Neuronal stem cell (in vitro differentiated cells): ENCODE results near the gene NMB.
A peak's percentile ranks its signal among the peaks of the same experiment; 100 is the strongest.
"Not testable (repeated sequence)": the region's sequence is repeated elsewhere in the genome, so short reads cannot be mapped to it uniquely, and the experiment has no call there.

Experiments used
- DNase-seq: peaks from one replicate; pipeline ENCODE4 v3.0.0-alpha.2; 2013; ENCODE audit warnings: low spot score
- H2AFZ ChIP-seq: one replicate; pipeline ENCODE4 v1.6.1; 2013; ENCODE audit warnings: mild to moderate bottlenecking, low read length, inconsistent platforms
- H2AK5ac ChIP-seq: 2 replicates; pipeline ENCODE4 v1.6.1; 2013; ENCODE audit warnings: low read depth, mild to moderate bottlenecking, inconsistent platforms, low read length, moderate library complexity, mixed read lengths
- H2BK120ac ChIP-seq: 2 replicates; pipeline ENCODE4 v1.6.1; 2013; ENCODE audit warnings: low read depth, mild to moderate bottlenecking, inconsistent platforms, low read length, moderate library complexity, mixed read lengths
- H2BK12ac ChIP-seq: one replicate; pipeline ENCODE4 v1.6.1; 2013; ENCODE audit warnings: low read length, inconsistent platforms
- H2BK15ac ChIP-seq: 2 replicates; pipeline ENCODE4 v1.6.1; 2013; ENCODE audit warnings: mild to moderate bottlenecking, low read length, inconsistent platforms, mixed read lengths
- H2BK5ac ChIP-seq: one replicate; pipeline ENCODE4 v1.6.1; 2013; ENCODE audit warnings: inconsistent platforms, mild to moderate bottlenecking, low read length, moderate library complexity
- H3K14ac ChIP-seq: one replicate; pipeline ENCODE4 v1.6.1; 2013; ENCODE audit warnings: low read length, inconsistent platforms
- H3K18ac ChIP-seq: 2 replicates; pipeline ENCODE4 v1.6.1; 2013; ENCODE audit warnings: low read length, inconsistent platforms
- H3K23ac ChIP-seq: 2 replicates; pipeline ENCODE4 v1.6.1; 2013; ENCODE audit warnings: low read depth, mild to moderate bottlenecking, mixed read lengths, low read length, inconsistent platforms; ENCODE audit not compliant: poor library complexity
- H3K27ac ChIP-seq: replicated peaks from 3 replicates; pipeline ENCODE4 v1.5.1; 2013; ENCODE audit warnings: low read length, inconsistent platforms
- H3K27me3 ChIP-seq, 3 experiments: 2 replicates each; pipeline ENCODE4 v1.6.1; 2013; ENCODE audit warnings: low read length in 3 of 3, mild to moderate bottlenecking in 2 of 3, inconsistent platforms in 1 of 3, low read depth in 1 of 3, mixed read lengths in 1 of 3, moderate library complexity in 1 of 3; ENCODE audit not compliant: control insufficient read depth in 3 of 3, insufficient read depth in 3 of 3
- H3K36me3 ChIP-seq, 2 donors: replicated peaks in 1 of 2; 2 replicates each; pipeline ENCODE4 v1.6.1; 2013; ENCODE audit warnings: low read length in 2 of 2; ENCODE audit not compliant: control insufficient read depth in 2 of 2, insufficient read depth in 2 of 2
- H3K4ac ChIP-seq: 2 replicates; pipeline ENCODE4 v1.6.1; 2013; ENCODE audit warnings: inconsistent platforms, mild to moderate bottlenecking, low read length, moderate library complexity
- H3K4me1 ChIP-seq, 2 donors: 1 replicate in 1 of 2; 2 replicates in 1 of 2; pipeline ENCODE4 v1.6.1; 2013; ENCODE audit warnings: low read length in 2 of 2, low read depth in 1 of 2; ENCODE audit not compliant: control insufficient read depth in 2 of 2, insufficient read depth in 1 of 2
- H3K4me2 ChIP-seq: one replicate; pipeline ENCODE4 v1.6.1; 2013; ENCODE audit warnings: mild to moderate bottlenecking, low read length, inconsistent platforms; ENCODE audit not compliant: insufficient read depth, poor library complexity, severe bottlenecking
- H3K4me3 ChIP-seq, 2 donors: 2 replicates each; pipeline ENCODE4 v1.5.1; 2013; ENCODE audit warnings: low read length in 2 of 2, mild to moderate bottlenecking in 2 of 2, inconsistent platforms in 1 of 2, moderate library complexity in 1 of 2
- H3K79me1 ChIP-seq: one replicate; pipeline ENCODE4 v1.6.1; 2013; ENCODE audit warnings: low read depth, mild to moderate bottlenecking, inconsistent platforms, low read length, moderate library complexity
- H3K9ac ChIP-seq: one replicate; pipeline ENCODE4 v1.6.1; 2013; ENCODE audit warnings: mild to moderate bottlenecking, low read depth, low read length, inconsistent platforms; ENCODE audit not compliant: poor library complexity
- H3K9me3 ChIP-seq, 2 donors: replicated peaks in 1 of 2; 2 replicates each; pipeline versions ENCODE3 to v1.6.1; 2013; ENCODE audit warnings: low read length in 2 of 2, mild to moderate bottlenecking in 2 of 2, inconsistent platforms in 1 of 2, low read depth in 1 of 2, mixed read lengths in 1 of 2, moderate library complexity in 1 of 2; ENCODE audit not compliant: control insufficient read depth in 2 of 2, insufficient read depth in 1 of 2
- H4K8ac ChIP-seq: one replicate; pipeline ENCODE4 v1.6.1; 2013; ENCODE audit warnings: low read depth, mild to moderate bottlenecking, inconsistent platforms, low read length, moderate library complexity
- H4K91ac ChIP-seq: one replicate; pipeline ENCODE4 v1.6.1; 2013; ENCODE audit warnings: low read length, low read depth, mild to moderate bottlenecking, inconsistent platforms; ENCODE audit not compliant: poor library complexity
- WGBS, 2 donors: extraction: QIAGEN DNeasy Blood & Tissue Kit; methylation state at CpG; one replicate each; pipeline ENCODE4 v1.1.7; 2013; ENCODE audit warnings: missing lambda C conversion rate in 2 of 2, mixed read lengths in 1 of 2; ENCODE audit not compliant: insufficient read length in 2 of 2, insufficient replicate concordance in 1 of 2; ENCODE audit errors: extremely low coverage in 2 of 2; 5-methylcytosine and 5-hydroxymethylcytosine counted together

NMB gene

GRCh38 chr15:84645496-84645895, 12.5 kb downstream of the NMB start:
- peak overlapping the region in 1 of 2 donors; percentile 44 for H3K4me3 ChIP-seq
- H3K18ac ChIP-seq = no peak overlapping the region
- WGBS, 2 donors = no CpG with 5 or more reads among the region's 10 CpGs
- H3K23ac ChIP-seq = no peak overlapping the region
- no peaks in the 10 kb centered on the region for H3K4me1 ChIP-seq
- H3K9ac ChIP-seq = no peak overlapping the region
- H2BK12ac ChIP-seq = no peak overlapping the region
- DNase-seq = no peak
- no peak overlapping the region for H2BK120ac ChIP-seq
- H3K4me2 ChIP-seq = no peak overlapping the region
- H2AFZ ChIP-seq = no peak overlapping the region
- H3K27me3 ChIP-seq = no peaks in the 10 kb centered on the region
- H3K79me1 ChIP-seq = no peaks in the 10 kb centered on the region
- H2AK5ac ChIP-seq = no peak overlapping the region
- peak overlapping the region; percentile 24 for H2BK5ac ChIP-seq
- H4K8ac ChIP-seq = no peak overlapping the region
- no peak overlapping the region for H2BK15ac ChIP-seq
- no peak overlapping the region for H3K27ac ChIP-seq
- peaks cover 56 to 92% of the 10 kb centered on the region in 2 donors for H3K36me3 ChIP-seq
- H3K9me3 ChIP-seq = no peaks in the 10 kb centered on the region
- no peak overlapping the region for H3K4ac ChIP-seq
- no peak overlapping the region for H4K91ac ChIP-seq
- no peak overlapping the region for H3K14ac ChIP-seq

- no peak overlapping the region for H2BK5ac ChIP-seq
- H4K8ac ChIP-seq = no peak overlapping the region
- H3K36me3 ChIP-seq = peaks cover 52 to 95% of the 10 kb centered on the region in 2 donors
- H3K27me3 ChIP-seq = no peaks in the 10 kb centered on the region
- DNase-seq = no peak
- no peak overlapping the region for H3K18ac ChIP-seq
- H3K4me3 ChIP-seq = no peak overlapping the region
- no peaks in the 10 kb centered on the region for H3K79me1 ChIP-seq
- H2BK15ac ChIP-seq = no peak overlapping the region
- no peaks in the 10 kb centered on the region for H3K4me1 ChIP-seq
- H4K91ac ChIP-seq = no peak overlapping the region
- H3K9ac ChIP-seq = no peak overlapping the region
- no peak overlapping the region for H3K4me2 ChIP-seq
- H3K14ac ChIP-seq = no peak overlapping the region
- H3K23ac ChIP-seq = no peak overlapping the region
- no peak overlapping the region for H2AFZ ChIP-seq
- WGBS, 2 donors = no CpG with 5 or more reads among the region's 6 CpGs
- no peak overlapping the region for H2BK12ac ChIP-seq
- no peak overlapping the region for H2BK120ac ChIP-seq
- H3K9me3 ChIP-seq = no peaks in the 10 kb centered on the region
- H3K4ac ChIP-seq = no peak overlapping the region
- no peak overlapping the region for H3K27ac ChIP-seq
- H2AK5ac ChIP-seq = no peak overlapping the region
These were observed 14.2 kb downstream of the NMB start for GRCh38 chr15:84643838-84644237.

GRCh38 chr15:84642640-84643039, 15.4 kb downstream of the NMB start:
- WGBS, 2 donors = no CpG with 5 or more reads among the region's 2 CpGs
- not testable (repeated sequence) for H3K79me1 ChIP-seq, H4K8ac ChIP-seq, H3K14ac ChIP-seq, H3K4ac ChIP-seq, H3K9ac ChIP-seq, H2BK12ac ChIP-seq, H3K4me3 ChIP-seq, H3K9me3 ChIP-seq, H3K4me2 ChIP-seq, H3K18ac ChIP-seq, H4K91ac ChIP-seq, H2BK5ac ChIP-seq, H3K27ac ChIP-seq, H2AK5ac ChIP-seq, H3K4me1 ChIP-seq, H3K23ac ChIP-seq, H2BK15ac ChIP-seq, DNase-seq, H2BK120ac ChIP-seq, H3K27me3 ChIP-seq, H2AFZ ChIP-seq
- H3K36me3 ChIP-seq = peaks cover 41 to 95% of the 10 kb centered on the region in 2 donors

- peaks cover 36 to 92% of the 10 kb centered on the region in 2 donors for H3K36me3 ChIP-seq
- H3K18ac ChIP-seq, H3K4ac ChIP-seq: not testable (repeated sequence)
These were observed 16.1 kb downstream of the NMB start for GRCh38 chr15:84641871-84642270.

More at GRCh38 chr15:84641871-84642270, 16.1 kb downstream of the NMB start:
- not testable (repeated sequence) for H3K79me1 ChIP-seq, H4K91ac ChIP-seq, H2BK12ac ChIP-seq, H2AFZ ChIP-seq, H3K27ac ChIP-seq, H2BK15ac ChIP-seq, H3K4me3 ChIP-seq, H3K9me3 ChIP-seq, H2BK5ac ChIP-seq, H3K23ac ChIP-seq, H2BK120ac ChIP-seq, H3K4me2 ChIP-seq, H3K4me1 ChIP-seq, H3K9ac ChIP-seq, H3K27me3 ChIP-seq, DNase-seq, H3K14ac ChIP-seq, H2AK5ac ChIP-seq, H4K8ac ChIP-seq
- WGBS, 2 donors = no CpG with 5 or more reads among the region's 9 CpGs
